H9 (cell line): ENCODE measurements around the gene MUC5AC. TPM values are rescaled to one million over a fixed set of nuclear protein-coding genes. Genes with fewer than 3 reads are reported as not detected.

ENCODE experiments used
- DNase-seq: peaks from one replicate; pipeline ENCODE4 v3.0.0-alpha.2; 2017
- H2AFZ ChIP-seq: one replicate; pipeline ENCODE4 v1.6.1; 2013; ENCODE audit warnings: mild to moderate bottlenecking, low read length, control low read depth, moderate library complexity
- H2AK5ac ChIP-seq: 2 replicates; pipeline ENCODE4 v1.6.1; 2013; ENCODE audit warnings: low read length, control low read depth, mixed read lengths; ENCODE audit not compliant: insufficient read length
- H2BK120ac ChIP-seq: one replicate; pipeline ENCODE4 v1.6.1; 2013; ENCODE audit warnings: low read depth, mild to moderate bottlenecking, low read length, control low read depth, inconsistent platforms; ENCODE audit not compliant: poor library complexity, severe bottlenecking
- H2BK12ac ChIP-seq: 2 replicates; pipeline ENCODE4 v1.6.1; 2013; ENCODE audit warnings: low read length, control low read depth, mixed read lengths, low read depth; ENCODE audit not compliant: insufficient read length
- H2BK15ac ChIP-seq: 2 replicates; pipeline ENCODE4 v1.6.1; 2013; ENCODE audit warnings: low read depth, low read length, control low read depth
- H2BK20ac ChIP-seq: one replicate; pipeline ENCODE4 v1.6.1; 2013; ENCODE audit warnings: low read depth, mild to moderate bottlenecking, low read length, control low read depth, inconsistent platforms; ENCODE audit not compliant: poor library complexity, severe bottlenecking
- H2BK5ac ChIP-seq: 2 replicates; pipeline ENCODE4 v1.6.1; 2013; ENCODE audit warnings: low read length, control low read depth, mixed read lengths; ENCODE audit not compliant: insufficient read length
- H3K14ac ChIP-seq: 2 replicates; pipeline ENCODE4 v1.6.1; 2013; ENCODE audit warnings: low read length, control low read depth; ENCODE audit not compliant: insufficient read depth
- H3K18ac ChIP-seq: 2 replicates; pipeline ENCODE4 v1.6.1; 2013; ENCODE audit warnings: low read depth, mild to moderate bottlenecking, mixed read lengths, low read length, control low read depth; ENCODE audit not compliant: insufficient read length
- H3K23ac ChIP-seq: 2 replicates; pipeline ENCODE4 v1.6.1; 2013; ENCODE audit warnings: low read length, control low read depth, mixed read lengths, low read depth; ENCODE audit not compliant: insufficient read length
- H3K23me2 ChIP-seq: 2 replicates; pipeline ENCODE4 v1.6.1; 2013; ENCODE audit warnings: low read depth, mild to moderate bottlenecking, mixed read lengths, low read length, control low read depth; ENCODE audit not compliant: insufficient read length, poor library complexity, severe bottlenecking
- H3K27ac ChIP-seq: 2 replicates; pipeline ENCODE4 v1.5.1; 2013; ENCODE audit warnings: low read length, control low read depth, mixed read lengths, low read depth; ENCODE audit not compliant: insufficient read length
- H3K27me3 ChIP-seq: 2 replicates; pipeline ENCODE4 v1.6.1; 2013; ENCODE audit warnings: low read length, control low read depth, inconsistent platforms; ENCODE audit not compliant: insufficient read depth
- H3K4ac ChIP-seq: 2 replicates; pipeline ENCODE4 v1.6.1; 2013; ENCODE audit warnings: low read depth, mild to moderate bottlenecking, control low read depth, inconsistent platforms, low read length, moderate library complexity
- H3K4me1 ChIP-seq: 2 replicates; pipeline ENCODE4 v1.6.1; 2013; ENCODE audit warnings: low read length, control low read depth, inconsistent platforms; ENCODE audit not compliant: insufficient read depth
- H3K4me2 ChIP-seq: 2 replicates; pipeline ENCODE4 v1.6.1; 2013; ENCODE audit warnings: low read length, control low read depth, mixed read lengths; ENCODE audit not compliant: insufficient read length, insufficient read depth
- H3K56ac ChIP-seq: 2 replicates; pipeline ENCODE4 v1.6.1; 2013; ENCODE audit warnings: low read depth, mild to moderate bottlenecking, mixed read lengths, low read length, control low read depth; ENCODE audit not compliant: insufficient read length
- H3K79me1 ChIP-seq: 2 replicates; pipeline ENCODE4 v1.6.1; 2013; ENCODE audit warnings: low read depth, mild to moderate bottlenecking, moderate library complexity, low read length, control low read depth, inconsistent platforms; ENCODE audit not compliant: insufficient read depth, poor library complexity, severe bottlenecking
- H3K79me2 ChIP-seq: 2 replicates; pipeline ENCODE4 v1.6.1; 2013; ENCODE audit warnings: low read length, control low read depth, inconsistent platforms; ENCODE audit not compliant: insufficient read depth
- H3K9ac ChIP-seq: 2 replicates; pipeline ENCODE4 v1.6.1; 2013; ENCODE audit warnings: low read length, control low read depth, mixed read lengths; ENCODE audit not compliant: insufficient read length; ENCODE audit errors: extremely low read depth
- H3K9me3 ChIP-seq: one replicate; pipeline ENCODE4 v1.6.1; 2013; ENCODE audit warnings: low read depth, low read length, inconsistent platforms; ENCODE audit not compliant: control insufficient read depth
- H3T11ph ChIP-seq: one replicate; pipeline ENCODE4 v1.6.1; 2013; ENCODE audit warnings: mild to moderate bottlenecking, low read length, control low read depth, inconsistent platforms
- H4K20me1 ChIP-seq: one replicate; pipeline ENCODE4 v1.6.1; 2013; ENCODE audit not compliant: control insufficient read depth, insufficient read length, insufficient read depth
- H4K5ac ChIP-seq: 2 replicates; pipeline ENCODE4 v1.6.1; 2013; ENCODE audit warnings: low read depth, mild to moderate bottlenecking, mixed read lengths, low read length, control low read depth; ENCODE audit not compliant: insufficient read length
- H4K8ac ChIP-seq: replicated peaks from 2 replicates; pipeline ENCODE4 v1.6.1; 2013; ENCODE audit warnings: low read length, control low read depth, mixed read lengths, low read depth; ENCODE audit not compliant: insufficient read length
- H4K91ac ChIP-seq: 2 replicates; pipeline ENCODE4 v1.6.1; 2013; ENCODE audit warnings: low read depth, mild to moderate bottlenecking, moderate library complexity, mixed read lengths, low read length, control low read depth; ENCODE audit not compliant: insufficient read length
- H3K27ac Mint-ChIP-seq, 3 experiments: 2 replicates in 2 of 3; 3 replicates in 1 of 3; pipeline ENCODE4 v1.8.0; 2020 to 2021; ENCODE audit warnings: mixed read lengths in 3 of 3, mild to moderate bottlenecking in 1 of 3, moderate library complexity in 1 of 3
- H3K27me3 Mint-ChIP-seq: 2 replicates; pipeline ENCODE4 v1.8.0; 2021; ENCODE audit warnings: low read depth, mild to moderate bottlenecking, moderate library complexity, mixed read lengths
- H3K36me3 Mint-ChIP-seq, 3 experiments: 2 replicates in 2 of 3; 3 replicates in 1 of 3; pipeline ENCODE4 v1.8.0; 2020 to 2021; ENCODE audit warnings: low read depth in 3 of 3, mixed read lengths in 3 of 3; ENCODE audit not compliant: insufficient read depth in 1 of 3
- H3K4me1 Mint-ChIP-seq, 2 experiments: 2 replicates each; pipeline ENCODE4 v1.8.0; 2020; ENCODE audit warnings: mixed read lengths in 2 of 2
- H3K4me3 Mint-ChIP-seq, 2 experiments: 2 replicates in 1 of 2; 3 replicates in 1 of 2; pipeline ENCODE4 v1.8.0; 2020 to 2021; ENCODE audit warnings: mild to moderate bottlenecking in 2 of 2, mixed read lengths in 2 of 2, moderate library complexity in 1 of 2
- H3K9me3 Mint-ChIP-seq, 2 experiments: 2 replicates in 1 of 2; 3 replicates in 1 of 2; pipeline ENCODE4 v1.8.0; 2020; ENCODE audit warnings: mild to moderate bottlenecking in 2 of 2, mixed read lengths in 2 of 2, moderate library complexity in 1 of 2
- WGBS: extraction: QIAGEN DNeasy Blood & Tissue Kit; methylation state at CpG from one replicate; pipeline ENCODE4 v1.1.7; 2013; ENCODE audit warnings: missing lambda C conversion rate, low lambda C conversion rate, mixed read lengths; ENCODE audit not compliant: insufficient read length; ENCODE audit errors: extremely low coverage; 5-methylcytosine and 5-hydroxymethylcytosine counted together
- total RNA-seq: library from RNA; stranded (reverse); gene quantifications from 2 replicates; pipeline ENCODE4 v1.2.1, GENCODE V29; 2021
- TF ChIP-seq, protein P1 (sequence below): fragments of 200-600 bp; sonication (generic); conservative IDR thresholded peaks from 3 replicates; pipeline ENCODE4 v1.8.0; 2021; ENCODE audit warnings: antibody characterized with exemption, mild to moderate bottlenecking

The MUC5AC gene
- total RNA-seq, 1 experiment from 2014 or later: not detected

DNA sequence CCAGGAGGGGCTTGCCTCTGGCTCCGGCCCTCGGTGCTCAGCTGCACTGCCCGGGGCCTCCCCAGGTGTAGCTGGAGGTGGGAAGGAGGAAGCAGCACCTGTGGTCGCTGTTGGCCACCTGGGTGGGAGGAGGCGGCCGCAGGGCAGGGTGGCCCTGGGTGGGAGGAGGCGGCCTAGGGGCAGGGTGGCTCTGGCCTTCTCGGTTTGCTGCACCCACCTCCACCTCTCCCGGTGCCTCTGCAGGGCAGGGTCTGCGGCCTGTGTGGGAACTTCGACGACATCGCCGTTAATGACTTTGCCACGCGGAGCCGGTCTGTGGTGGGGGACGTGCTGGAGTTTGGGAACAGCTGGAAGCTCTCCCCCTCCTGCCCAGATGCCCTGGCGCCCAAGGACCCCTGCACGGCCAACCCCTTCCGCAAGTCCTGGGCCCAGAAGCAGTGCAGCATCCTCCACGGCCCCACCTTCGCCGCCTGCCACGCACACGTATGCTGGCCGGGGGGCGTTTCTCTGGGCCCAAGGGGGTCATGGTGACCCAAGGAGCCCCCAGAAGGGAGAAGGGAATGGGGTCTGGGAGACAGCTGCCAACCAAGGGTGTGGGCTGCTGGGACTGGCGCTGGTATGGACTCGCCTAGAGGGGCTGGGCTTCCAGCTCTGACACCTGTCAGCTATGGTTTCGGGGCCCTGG lies 20.6 kb downstream of the MUC5AC start:
- H3K27ac Mint-ChIP-seq: no peak overlapping the region
- Histone ChIP-seq H2BK20ac (no peak overlapping the region), H2AK5ac (no peak overlapping the region), H3K23me2 (no peaks in the 10 kb centered on the region), H3K4ac (no peak overlapping the region), H3K4me1 (no peaks in the 10 kb centered on the region), H3K4me2 (no peak overlapping the region), H2BK12ac (no peak overlapping the region), H3K79me2 (no peaks in the 10 kb centered on the region; the same call in 1 of the 2 replicates), H3K27me3 (no peaks in the 10 kb centered on the region), H2BK15ac (no peak overlapping the region), H3K79me1 (no peaks in the 10 kb centered on the region), H4K8ac (no peak overlapping the region), H3K56ac (no peak overlapping the region), H4K91ac (no peak overlapping the region), H2BK120ac (no peak overlapping the region), H3T11ph (no peak overlapping the region), H3K23ac (no peak overlapping the region), H2AFZ (no peak overlapping the region), H2BK5ac (no peak overlapping the region), H3K18ac (no peak overlapping the region), H3K9ac (no peak overlapping the region), H4K5ac (no peak overlapping the region), H4K20me1 (no peaks in the 10 kb centered on the region), H3K9me3 (no peaks in the 10 kb centered on the region), H3K27ac (no peak overlapping the region), H3K14ac (no peak overlapping the region)
- H3K36me3 Mint-ChIP-seq: peaks cover 0 to 5% (median 5%) of the 10 kb centered on the region in 3 experiments; a peak in 2 of 7 replicates
- no peak overlapping the region for H3K4me3 Mint-ChIP-seq
- H3K4me1 Mint-ChIP-seq: no peaks in the 10 kb centered on the region
- peaks cover under 1% of the 10 kb centered on the region; the same call in 1 of the 2 replicates for H3K27me3 Mint-ChIP-seq
- peaks cover 6 to 38% of the 10 kb centered on the region in 2 experiments; a peak in 4 of 5 replicates for H3K9me3 Mint-ChIP-seq
- TF ChIP-seq, protein P1, sequence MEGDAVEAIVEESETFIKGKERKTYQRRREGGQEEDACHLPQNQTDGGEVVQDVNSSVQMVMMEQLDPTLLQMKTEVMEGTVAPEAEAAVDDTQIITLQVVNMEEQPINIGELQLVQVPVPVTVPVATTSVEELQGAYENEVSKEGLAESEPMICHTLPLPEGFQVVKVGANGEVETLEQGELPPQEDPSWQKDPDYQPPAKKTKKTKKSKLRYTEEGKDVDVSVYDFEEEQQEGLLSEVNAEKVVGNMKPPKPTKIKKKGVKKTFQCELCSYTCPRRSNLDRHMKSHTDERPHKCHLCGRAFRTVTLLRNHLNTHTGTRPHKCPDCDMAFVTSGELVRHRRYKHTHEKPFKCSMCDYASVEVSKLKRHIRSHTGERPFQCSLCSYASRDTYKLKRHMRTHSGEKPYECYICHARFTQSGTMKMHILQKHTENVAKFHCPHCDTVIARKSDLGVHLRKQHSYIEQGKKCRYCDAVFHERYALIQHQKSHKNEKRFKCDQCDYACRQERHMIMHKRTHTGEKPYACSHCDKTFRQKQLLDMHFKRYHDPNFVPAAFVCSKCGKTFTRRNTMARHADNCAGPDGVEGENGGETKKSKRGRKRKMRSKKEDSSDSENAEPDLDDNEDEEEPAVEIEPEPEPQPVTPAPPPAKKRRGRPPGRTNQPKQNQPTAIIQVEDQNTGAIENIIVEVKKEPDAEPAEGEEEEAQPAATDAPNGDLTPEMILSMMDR: no peak
- WGBS: no CpG with 5 or more reads among the region's 31 CpGs
- no peak for DNase-seq
